Measurements from ENCODE around the gene PIM2. TPM values are rescaled to one million over a fixed set of nuclear protein-coding genes. Genes with fewer than 3 reads are reported as not detected.

Gene PIM2
- total and polyA plus RNA-seq, 4 donors = 4.5 to 28.3 (median 6.9) TPM

DNA sequence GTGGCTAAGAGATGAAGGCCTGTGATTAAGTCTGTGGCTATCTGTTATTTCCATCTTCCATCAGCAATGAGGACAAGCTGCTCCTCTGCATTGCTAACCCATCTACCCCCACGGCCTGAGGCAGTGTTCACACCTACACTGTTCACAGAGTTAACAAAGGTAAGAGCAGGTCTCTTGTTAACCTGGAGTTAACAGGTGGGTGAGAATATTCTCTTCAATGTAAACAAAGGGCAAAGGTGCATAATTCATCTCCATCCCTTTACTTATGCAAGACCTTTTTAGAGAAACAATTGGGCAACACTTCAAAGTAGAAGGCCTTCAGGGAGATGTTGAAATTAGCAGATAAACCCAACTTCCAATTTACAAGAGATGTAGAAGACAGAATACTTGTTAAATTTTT is 10.2 kb downstream of the PIM2 start:
- WGBS = 59% methylated on average over 1 of the region's 1 CpG
- Histone ChIP-seq H3K36me3 (ENCODE audit: control insufficient read depth in 4 of 4, insufficient read depth in 3 of 4, low read depth in 1 of 4, low read length in 3 of 4) (peaks cover 0 to 26% (median 7%) of the 10 kb centered on the region in 4 donors), H3K4me3 (ENCODE audit: low read depth in 1 of 3, low read length in 3 of 3) (no peak overlapping the region), H3K4me1 (ENCODE audit: control insufficient read depth in 4 of 4, insufficient read depth in 4 of 4, low read length in 3 of 4) (peaks cover 4 to 13% (median 12%) of the 10 kb centered on the region in 4 donors), H3K9ac (ENCODE audit: low read depth in 1 of 2, low read length in 2 of 2) (no peak overlapping the region), H3K27me3 (ENCODE audit: control insufficient read depth in 4 of 4, insufficient read depth in 4 of 4, low read length in 3 of 4) (no peaks in the 10 kb centered on the region), H3K9me3 (ENCODE audit: control insufficient read depth in 4 of 4, low read length in 3 of 4) (no peaks in the 10 kb centered on the region), H3K27ac (ENCODE audit: low read depth in 1 of 2, low read length in 2 of 2) (no peak overlapping the region)
- no peak for TF ChIP-seq FOXA1 (IDR thresholded peaks at IDR 0.05)
- no peak for TF ChIP-seq JUND (IDR thresholded peaks at IDR 0.05)
- TF ChIP-seq GABPA (IDR thresholded peaks at IDR 0.05 in 1 of 2, conservative IDR thresholded peaks at IDR 0.05 in 1 of 2) = no peak
- TF ChIP-seq EGR1 (IDR thresholded peaks at IDR 0.05; ENCODE audit: low read depth in 2 of 2) = no peak
- no peak for TF ChIP-seq NR2F2 (IDR thresholded peaks at IDR 0.05)
- TF ChIP-seq, protein P1, sequence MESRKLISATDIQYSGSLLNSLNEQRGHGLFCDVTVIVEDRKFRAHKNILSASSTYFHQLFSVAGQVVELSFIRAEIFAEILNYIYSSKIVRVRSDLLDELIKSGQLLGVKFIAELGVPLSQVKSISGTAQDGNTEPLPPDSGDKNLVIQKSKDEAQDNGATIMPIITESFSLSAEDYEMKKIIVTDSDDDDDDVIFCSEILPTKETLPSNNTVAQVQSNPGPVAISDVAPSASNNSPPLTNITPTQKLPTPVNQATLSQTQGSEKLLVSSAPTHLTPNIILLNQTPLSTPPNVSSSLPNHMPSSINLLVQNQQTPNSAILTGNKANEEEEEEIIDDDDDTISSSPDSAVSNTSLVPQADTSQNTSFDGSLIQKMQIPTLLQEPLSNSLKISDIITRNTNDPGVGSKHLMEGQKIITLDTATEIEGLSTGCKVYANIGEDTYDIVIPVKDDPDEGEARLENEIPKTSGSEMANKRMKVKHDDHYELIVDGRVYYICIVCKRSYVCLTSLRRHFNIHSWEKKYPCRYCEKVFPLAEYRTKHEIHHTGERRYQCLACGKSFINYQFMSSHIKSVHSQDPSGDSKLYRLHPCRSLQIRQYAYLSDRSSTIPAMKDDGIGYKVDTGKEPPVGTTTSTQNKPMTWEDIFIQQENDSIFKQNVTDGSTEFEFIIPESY (IDR thresholded peaks at IDR 0.05) = no peak
- TF ChIP-seq, protein P2, sequence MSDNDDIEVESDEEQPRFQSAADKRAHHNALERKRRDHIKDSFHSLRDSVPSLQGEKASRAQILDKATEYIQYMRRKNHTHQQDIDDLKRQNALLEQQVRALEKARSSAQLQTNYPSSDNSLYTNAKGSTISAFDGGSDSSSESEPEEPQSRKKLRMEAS (IDR thresholded peaks at IDR 0.05) = no peak
- TF ChIP-seq HNF4G (IDR thresholded peaks at IDR 0.05) = no peak
- no peak for TF ChIP-seq HNF4A (conservative IDR thresholded peaks at IDR 0.05)
- TF ChIP-seq, protein P3, sequence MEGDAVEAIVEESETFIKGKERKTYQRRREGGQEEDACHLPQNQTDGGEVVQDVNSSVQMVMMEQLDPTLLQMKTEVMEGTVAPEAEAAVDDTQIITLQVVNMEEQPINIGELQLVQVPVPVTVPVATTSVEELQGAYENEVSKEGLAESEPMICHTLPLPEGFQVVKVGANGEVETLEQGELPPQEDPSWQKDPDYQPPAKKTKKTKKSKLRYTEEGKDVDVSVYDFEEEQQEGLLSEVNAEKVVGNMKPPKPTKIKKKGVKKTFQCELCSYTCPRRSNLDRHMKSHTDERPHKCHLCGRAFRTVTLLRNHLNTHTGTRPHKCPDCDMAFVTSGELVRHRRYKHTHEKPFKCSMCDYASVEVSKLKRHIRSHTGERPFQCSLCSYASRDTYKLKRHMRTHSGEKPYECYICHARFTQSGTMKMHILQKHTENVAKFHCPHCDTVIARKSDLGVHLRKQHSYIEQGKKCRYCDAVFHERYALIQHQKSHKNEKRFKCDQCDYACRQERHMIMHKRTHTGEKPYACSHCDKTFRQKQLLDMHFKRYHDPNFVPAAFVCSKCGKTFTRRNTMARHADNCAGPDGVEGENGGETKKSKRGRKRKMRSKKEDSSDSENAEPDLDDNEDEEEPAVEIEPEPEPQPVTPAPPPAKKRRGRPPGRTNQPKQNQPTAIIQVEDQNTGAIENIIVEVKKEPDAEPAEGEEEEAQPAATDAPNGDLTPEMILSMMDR (IDR thresholded peaks at IDR 0.05; ENCODE audit: low read depth, low read length, missing input control) = no peak
- TF ChIP-seq RAD21 (IDR thresholded peaks at IDR 0.05) = no peak
- no peak for TF ChIP-seq TAF1 (conservative IDR thresholded peaks at IDR 0.05)
- no peak for TF ChIP-seq YY1 (IDR thresholded peaks at IDR 0.05)
- no peak for DNase-seq (ENCODE audit: low spot score)

DNA sequence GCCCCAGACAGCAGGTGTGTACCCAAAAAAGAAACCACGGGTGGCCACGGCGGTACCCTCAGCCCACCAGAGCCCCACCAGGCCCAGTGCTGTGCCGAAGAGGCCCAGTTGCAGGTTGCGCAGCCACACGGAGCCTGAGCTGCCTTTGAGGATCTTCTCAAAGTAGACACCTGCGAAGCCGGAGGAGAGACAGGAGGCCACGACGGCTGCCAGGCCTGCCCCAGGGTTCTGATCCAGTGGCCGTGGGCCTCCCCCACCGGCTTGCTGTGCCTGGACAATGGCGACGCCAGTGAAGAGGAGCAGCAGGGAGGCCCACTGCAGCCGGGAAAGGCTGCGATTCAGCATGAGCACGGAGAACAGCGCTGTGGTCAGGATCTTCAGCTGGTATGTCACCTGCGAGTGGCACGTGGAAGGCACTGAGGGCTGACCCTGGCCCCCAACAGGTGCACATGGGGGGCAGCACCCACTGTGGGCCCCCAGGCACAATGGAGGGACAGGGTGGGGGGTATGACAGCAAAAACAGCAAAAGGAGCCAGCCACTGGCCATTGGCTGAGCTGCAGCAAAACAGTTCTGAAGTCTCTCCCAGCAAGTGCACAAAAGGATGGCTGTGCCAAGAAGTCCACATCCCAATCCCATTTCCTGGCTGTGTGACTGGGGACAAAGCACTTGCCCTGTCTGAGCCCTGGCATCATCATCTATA is 13.6 kb downstream of the PIM2 start:
- peaks cover 4 to 45% (median 14%) of the 10 kb centered on the region in 4 donors for H3K36me3 ChIP-seq (ENCODE audit: control insufficient read depth in 4 of 4, insufficient read depth in 3 of 4, low read depth in 1 of 4, low read length in 3 of 4)
- no peak for DNase-seq (ENCODE audit: low spot score)
- no peak overlapping the region for H3K27ac ChIP-seq (ENCODE audit: low read depth in 1 of 2, low read length in 2 of 2)
- TF ChIP-seq HNF4G (IDR thresholded peaks at IDR 0.05) (no peak), FOXA2 (IDR thresholded peaks at IDR 0.05) (no peak), TAF1 (conservative IDR thresholded peaks at IDR 0.05) (no peak), RAD21 (IDR thresholded peaks at IDR 0.05) (no peak), HNF4A (conservative IDR thresholded peaks at IDR 0.05) (no peak), RXRA (IDR thresholded peaks at IDR 0.05) (no peak), EGR1 (IDR thresholded peaks at IDR 0.05; ENCODE audit: low read depth in 2 of 2) (no peak), GABPA (IDR thresholded peaks at IDR 0.05 in 1 of 2, conservative IDR thresholded peaks at IDR 0.05 in 1 of 2) (no peak), SP1 (IDR thresholded peaks at IDR 0.05) (no peak), FOXA1 (IDR thresholded peaks at IDR 0.05) (no peak), JUND (IDR thresholded peaks at IDR 0.05) (no peak), NR2F2 (IDR thresholded peaks at IDR 0.05) (no peak), YY1 (IDR thresholded peaks at IDR 0.05) (no peak)
- TF ChIP-seq, protein P4, sequence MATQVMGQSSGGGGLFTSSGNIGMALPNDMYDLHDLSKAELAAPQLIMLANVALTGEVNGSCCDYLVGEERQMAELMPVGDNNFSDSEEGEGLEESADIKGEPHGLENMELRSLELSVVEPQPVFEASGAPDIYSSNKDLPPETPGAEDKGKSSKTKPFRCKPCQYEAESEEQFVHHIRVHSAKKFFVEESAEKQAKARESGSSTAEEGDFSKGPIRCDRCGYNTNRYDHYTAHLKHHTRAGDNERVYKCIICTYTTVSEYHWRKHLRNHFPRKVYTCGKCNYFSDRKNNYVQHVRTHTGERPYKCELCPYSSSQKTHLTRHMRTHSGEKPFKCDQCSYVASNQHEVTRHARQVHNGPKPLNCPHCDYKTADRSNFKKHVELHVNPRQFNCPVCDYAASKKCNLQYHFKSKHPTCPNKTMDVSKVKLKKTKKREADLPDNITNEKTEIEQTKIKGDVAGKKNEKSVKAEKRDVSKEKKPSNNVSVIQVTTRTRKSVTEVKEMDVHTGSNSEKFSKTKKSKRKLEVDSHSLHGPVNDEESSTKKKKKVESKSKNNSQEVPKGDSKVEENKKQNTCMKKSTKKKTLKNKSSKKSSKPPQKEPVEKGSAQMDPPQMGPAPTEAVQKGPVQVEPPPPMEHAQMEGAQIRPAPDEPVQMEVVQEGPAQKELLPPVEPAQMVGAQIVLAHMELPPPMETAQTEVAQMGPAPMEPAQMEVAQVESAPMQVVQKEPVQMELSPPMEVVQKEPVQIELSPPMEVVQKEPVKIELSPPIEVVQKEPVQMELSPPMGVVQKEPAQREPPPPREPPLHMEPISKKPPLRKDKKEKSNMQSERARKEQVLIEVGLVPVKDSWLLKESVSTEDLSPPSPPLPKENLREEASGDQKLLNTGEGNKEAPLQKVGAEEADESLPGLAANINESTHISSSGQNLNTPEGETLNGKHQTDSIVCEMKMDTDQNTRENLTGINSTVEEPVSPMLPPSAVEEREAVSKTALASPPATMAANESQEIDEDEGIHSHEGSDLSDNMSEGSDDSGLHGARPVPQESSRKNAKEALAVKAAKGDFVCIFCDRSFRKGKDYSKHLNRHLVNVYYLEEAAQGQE (IDR thresholded peaks at IDR 0.05) = no peak
- TF ChIP-seq, protein P3 (IDR thresholded peaks at IDR 0.05; ENCODE audit: low read depth, low read length, missing input control) = no peak
- TF ChIP-seq, protein P2 (IDR thresholded peaks at IDR 0.05) = no peak
- TF ChIP-seq, protein P5, sequence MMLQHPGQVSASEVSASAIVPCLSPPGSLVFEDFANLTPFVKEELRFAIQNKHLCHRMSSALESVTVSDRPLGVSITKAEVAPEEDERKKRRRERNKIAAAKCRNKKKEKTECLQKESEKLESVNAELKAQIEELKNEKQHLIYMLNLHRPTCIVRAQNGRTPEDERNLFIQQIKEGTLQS (IDR thresholded peaks at IDR 0.05) = no peak

More for the DNA sequence above, 13.6 kb downstream of the PIM2 start:
- Histone ChIP-seq H3K9me3 (ENCODE audit: control insufficient read depth in 4 of 4, low read length in 3 of 4) (no peaks in the 10 kb centered on the region), H3K4me1 (ENCODE audit: control insufficient read depth in 4 of 4, insufficient read depth in 4 of 4, low read length in 3 of 4) (peaks cover 0 to under 1% (median 0%) of the 10 kb centered on the region in 4 donors), H3K4me3 (ENCODE audit: low read depth in 1 of 3, low read length in 3 of 3) (no peak overlapping the region), H3K27me3 (ENCODE audit: control insufficient read depth in 4 of 4, insufficient read depth in 4 of 4, low read length in 3 of 4) (no peaks in the 10 kb centered on the region), H3K9ac (ENCODE audit: low read depth in 1 of 2, low read length in 2 of 2) (no peak overlapping the region)
- WGBS = 96% methylated on average over 20 of the region's 20 CpGs

Data from liver (tissue), 9 donors.